ENCODE measurements around the gene SLC2A9. TPM values are rescaled to one million over a fixed set of nuclear protein-coding genes. Genes with fewer than 3 reads are reported as not detected.

The SLC2A9 gene
- total RNA-seq, 1 donor from 2014 or later: 9.6 TPM

DNA sequence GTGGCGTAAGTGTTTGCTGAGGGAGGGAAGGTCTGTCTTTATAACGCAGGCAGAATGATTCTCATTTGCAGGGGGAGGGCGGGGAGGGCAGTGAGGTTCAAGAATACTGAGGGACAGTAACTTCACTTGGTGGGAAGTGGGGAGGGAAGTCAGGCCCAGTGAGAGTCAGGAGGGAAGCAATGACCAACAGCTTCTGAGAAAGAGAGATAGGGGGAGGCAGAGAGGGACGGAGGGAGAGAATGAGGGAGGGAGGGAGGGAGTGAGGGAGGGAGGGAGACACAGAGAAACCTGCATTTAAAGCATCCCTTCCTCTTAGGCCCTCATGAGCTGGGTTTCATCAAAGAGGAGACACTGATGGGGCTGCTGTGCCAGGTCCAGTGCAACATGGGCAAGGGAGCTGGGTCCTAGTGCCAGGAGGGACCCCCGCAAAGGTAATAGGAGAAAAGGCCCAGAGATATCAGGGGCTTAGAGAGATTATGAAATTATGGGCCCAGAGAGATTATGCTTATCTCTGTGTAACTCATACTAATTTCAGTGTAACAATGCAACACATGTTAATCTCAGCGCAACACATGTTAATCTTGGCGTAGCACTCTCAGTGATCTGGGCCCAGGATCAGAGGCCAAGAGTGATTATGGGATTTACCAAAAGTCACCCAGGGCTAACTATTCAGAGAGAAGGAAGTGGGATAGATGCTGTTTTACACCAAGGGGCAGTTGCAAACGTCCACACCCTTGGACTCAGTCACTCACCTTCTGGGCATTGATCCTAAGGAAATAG is 127.8 kb downstream of the SLC2A9 start:
- no peak for DNase-seq (ENCODE audit: missing footprints)
- intact Hi-C loops (cut with DNase I): no loop called here
- ATAC-seq: peak; percentile 61

DNA sequence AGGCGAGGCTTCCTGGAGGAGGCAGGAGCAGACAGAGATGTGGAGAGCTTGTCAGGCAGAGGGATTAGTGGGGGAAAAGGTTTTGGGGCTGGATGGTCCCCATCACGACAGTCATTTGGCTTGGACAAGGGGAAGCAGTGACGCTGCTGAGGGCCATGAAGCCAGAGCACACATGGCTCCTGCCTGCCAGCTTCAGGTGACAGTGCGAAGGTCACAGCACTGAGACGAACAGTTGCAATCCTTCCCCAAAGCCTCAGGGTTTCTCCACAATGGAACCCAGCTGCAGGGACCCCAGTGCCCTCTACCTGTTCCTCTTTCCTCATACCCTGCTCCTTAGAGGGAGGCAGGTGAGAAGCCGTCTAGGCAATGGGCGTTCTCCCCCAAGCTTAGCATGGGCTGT is 129.6 kb downstream of the SLC2A9 start:
- no peak for DNase-seq (ENCODE audit: missing footprints)

DNA sequence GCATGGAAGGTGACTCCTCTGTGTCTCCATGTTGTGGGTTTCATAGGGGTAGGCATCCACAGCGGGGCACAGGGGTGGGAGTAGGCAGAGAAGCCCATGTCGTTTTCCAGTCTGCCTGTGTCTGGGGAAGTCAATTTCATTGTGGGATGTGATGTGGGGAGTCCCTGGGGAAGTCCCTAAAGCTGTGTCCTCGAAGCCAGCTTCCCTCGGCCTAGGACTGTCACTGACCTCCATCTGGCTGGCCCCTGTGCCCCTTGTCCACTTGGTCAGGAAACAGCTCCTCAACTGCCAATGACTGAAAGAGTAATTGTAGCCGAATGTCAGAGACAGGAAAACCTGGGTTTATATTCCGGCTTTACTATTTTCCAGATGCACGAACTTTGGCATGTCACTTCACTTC is 130.2 kb downstream of the SLC2A9 start:
- DNase-seq (ENCODE audit: missing footprints) (no peak), ATAC-seq (no peak)
- intact Hi-C loops (cut with DNase I): no loop called here

More for the DNA sequence above, 129.6 kb downstream of the SLC2A9 start:
- no peak for ATAC-seq
- intact Hi-C loops (cut with DNase I): no loop called here

DNA sequence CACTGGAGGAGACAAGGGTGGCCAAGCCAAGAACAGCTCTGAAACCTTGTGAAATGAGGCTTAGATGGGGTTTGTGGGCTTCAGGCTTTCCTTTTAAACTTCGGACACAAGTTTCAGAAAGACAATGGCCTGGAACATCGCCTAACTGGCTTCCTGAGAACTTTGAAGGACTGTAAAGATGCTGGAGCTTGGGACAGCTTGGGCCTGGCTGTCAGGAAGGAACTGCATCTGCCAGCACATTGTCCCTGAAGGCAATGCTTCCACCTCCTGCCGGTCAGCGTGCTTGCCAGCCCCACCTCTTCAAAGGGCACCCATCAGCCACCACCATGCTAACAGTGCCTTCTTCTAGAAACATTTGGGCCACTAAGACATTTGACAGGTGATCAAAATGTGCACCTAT is 132.0 kb downstream of the SLC2A9 start:
- DNase-seq (ENCODE audit: missing footprints) (no peak), ATAC-seq (no peak)
- intact Hi-C loops (cut with DNase I): no loop called here

DNA sequence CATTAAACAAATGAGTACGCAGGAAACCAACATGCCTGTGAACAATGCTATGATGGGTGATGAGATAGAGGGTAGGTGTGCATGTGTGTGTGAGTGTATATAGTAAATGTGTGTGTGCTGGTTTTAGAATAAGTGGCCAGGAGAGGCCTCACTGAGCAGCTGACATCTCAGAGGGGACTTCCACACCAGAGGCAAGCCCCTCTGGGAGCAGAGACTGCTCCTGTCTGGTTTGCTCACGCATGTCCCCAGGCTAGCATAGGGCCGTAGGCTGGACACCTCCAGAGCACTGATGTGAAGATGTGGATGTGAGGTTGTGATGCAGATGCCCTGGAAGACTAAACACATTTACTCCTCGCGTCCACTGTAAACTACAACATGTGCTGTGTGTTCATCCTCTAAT is 135.3 kb downstream of the SLC2A9 start:
- intact Hi-C loops (cut with DNase I): no loop called here
- ATAC-seq: no peak
- DNase-seq (ENCODE audit: missing footprints): no peak

DNA sequence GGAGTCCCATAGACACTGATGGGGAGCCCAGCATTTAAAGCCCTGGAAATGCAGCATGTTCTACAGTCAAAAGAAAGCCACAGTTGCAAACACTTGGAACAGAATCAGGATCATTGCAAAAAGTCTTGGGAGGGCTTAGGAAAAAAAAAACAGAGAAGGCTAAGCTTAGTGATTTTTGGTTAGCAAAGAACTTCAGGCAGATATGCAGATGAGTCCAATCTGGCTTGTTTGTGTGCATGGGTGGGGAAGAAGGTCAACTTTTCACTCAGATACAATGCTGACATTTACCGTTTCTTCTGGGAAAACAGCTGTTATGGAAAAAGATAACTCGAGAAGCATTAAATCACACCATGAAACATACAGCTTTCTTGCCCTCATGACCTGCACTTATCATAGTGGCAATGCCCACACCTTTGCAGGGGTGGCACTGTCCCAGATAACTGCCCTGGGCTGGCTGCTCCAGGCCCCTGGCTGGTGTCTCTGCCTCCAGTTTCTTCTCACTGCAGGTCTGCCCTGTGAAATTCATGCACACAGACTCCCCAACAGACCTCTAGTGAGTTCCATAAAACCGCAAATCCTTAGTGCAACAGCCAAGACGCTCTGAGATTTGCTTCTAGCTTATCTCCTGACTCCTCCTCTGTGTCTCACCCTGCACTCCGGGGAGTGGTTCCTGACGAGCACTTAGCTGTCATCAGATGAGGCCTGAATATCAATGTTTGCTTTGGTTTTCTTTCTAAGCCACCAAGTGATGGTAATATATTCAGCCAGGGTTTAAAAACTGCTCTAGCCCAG is 140.7 kb downstream of the SLC2A9 start:
- intact Hi-C loops (cut with DNase I): no loop called here
- DNase-seq (ENCODE audit: missing footprints) (no peak), ATAC-seq (peak; percentile 86)

DNA sequence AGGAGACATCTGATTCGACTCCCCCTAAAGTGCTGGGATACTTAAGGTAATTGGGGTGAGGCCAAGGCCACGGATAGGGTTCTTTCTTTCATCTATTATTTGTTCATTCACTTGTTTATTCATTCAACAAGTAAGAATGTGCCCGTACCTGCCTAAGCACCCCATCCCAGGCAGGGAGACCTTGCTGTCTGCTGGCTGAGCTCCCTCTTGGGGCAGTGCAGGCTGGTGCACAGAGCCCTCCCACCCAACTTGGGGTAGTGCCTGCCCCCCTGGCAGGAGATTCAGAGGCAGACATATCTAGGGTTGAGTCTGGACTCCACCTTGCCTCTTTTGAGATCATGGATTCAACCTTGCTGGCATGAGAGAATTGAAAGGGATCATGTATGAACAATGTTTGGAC is 144.2 kb downstream of the SLC2A9 start:
- intact Hi-C loops (cut with DNase I): no loop called here
- ATAC-seq: no peak
- no peak for DNase-seq (ENCODE audit: missing footprints)

DNA sequence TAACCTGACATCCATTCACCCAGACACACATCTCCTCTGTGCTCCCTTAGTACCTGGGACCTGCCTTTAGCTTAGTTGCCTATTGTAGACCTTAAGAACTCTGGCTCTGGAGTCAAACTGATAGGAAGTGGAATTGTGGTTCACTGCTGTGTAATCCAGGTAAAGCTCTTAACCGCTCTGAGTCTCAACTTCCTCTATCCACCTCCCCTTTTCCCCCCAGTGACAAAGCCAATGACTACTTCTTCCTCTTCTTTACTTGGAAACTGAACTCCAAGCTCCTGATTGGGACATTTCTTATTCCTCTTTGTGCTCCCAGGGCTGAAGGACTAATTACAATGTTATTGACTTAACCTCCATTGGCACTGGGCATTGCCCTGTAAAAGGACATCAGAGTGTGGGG is 145.8 kb downstream of the SLC2A9 start:
- intact Hi-C loops (cut with DNase I): no loop called here
- no peak for DNase-seq (ENCODE audit: missing footprints)
- ATAC-seq: no peak

DNA sequence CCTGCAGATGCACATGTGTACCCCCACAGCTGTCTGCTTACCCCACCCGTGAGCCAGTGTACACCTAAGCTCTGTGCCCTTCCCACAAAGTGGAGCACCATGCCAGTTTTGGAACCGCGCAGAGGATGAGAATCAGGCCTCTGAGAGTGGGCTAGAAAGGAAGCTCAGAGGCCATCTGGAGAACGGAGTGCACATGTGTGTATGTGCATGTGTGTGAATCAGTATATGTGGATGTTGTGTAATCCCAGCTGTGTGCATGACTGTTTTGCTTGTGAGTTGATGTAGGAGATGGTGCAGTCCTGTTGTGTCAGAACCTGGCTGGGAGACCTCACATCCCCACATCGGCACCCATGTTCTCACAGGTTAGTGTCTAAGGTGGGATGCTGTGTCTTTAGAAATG is 146.9 kb downstream of the SLC2A9 start:
- intact Hi-C loops (cut with DNase I): no loop called here
- DNase-seq (ENCODE audit: missing footprints): no peak
- no peak for ATAC-seq

DNA sequence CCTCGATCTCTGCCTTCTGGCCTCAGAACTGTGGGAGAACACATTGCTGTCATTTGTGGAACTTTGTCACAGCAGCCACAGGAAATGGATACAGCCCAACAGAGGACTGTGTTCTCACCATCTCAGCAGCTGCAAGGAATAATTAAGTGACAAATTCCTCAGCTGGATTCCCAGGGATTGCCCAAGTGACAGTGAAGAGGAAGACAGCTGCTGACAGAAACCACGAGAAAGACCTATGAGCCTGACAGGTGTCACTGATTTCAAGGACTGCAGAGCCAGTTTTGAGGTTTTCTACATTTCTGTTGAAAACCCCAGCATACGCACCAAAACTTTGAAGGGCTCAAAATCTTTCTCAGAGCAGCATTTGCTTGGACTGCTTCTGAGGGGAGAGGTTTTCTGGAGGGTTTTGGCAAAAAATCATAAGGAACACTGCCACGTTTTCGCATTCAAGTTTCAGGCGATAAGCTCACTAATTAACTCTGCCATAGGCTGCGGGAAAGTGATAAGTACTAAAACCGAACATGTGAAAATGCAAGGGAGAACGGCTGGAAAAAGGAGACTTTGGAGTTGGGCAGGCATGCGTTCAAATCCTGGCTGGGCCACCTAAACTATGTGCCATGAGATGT is 151.0 kb downstream of the SLC2A9 start:
- intact Hi-C loops (cut with DNase I): no loop called here
- DNase-seq (ENCODE audit: missing footprints) (no peak), ATAC-seq (no peak)

DNA sequence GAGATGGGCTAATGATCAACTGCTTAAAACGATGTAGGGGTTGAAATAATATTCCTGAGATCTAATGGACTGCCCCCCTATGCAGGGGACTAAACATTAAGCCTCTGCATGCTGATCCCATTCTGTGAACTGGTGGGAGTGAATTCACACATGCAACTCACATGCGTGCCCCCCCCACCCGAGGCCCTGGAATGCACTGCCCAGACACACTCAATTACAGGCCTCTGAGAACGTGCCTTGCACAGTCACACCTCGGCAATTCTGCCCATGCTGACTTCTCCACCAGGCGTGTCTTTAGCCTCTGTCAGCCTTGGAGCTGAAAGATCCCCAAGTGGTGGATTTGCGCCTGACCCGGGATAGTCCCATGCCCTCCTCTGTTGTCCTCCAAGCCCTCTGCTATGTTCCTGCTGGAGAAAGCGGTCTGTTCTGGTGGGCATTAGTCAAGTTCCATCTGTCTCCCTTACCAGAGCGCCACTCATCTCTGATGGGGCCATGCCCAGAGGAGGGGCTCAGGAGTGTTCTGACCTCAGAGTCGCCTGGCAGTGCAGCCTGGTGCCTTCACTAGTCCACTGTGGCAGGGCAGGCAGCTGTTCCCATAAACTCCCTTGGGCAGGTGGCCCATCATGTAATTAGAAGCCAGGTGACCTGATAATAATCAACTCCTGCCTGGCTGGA is 153.4 kb downstream of the SLC2A9 start:
- intact Hi-C loops (cut with DNase I): no loop called here
- ATAC-seq (no peak), DNase-seq (ENCODE audit: missing footprints) (no peak)

DNA sequence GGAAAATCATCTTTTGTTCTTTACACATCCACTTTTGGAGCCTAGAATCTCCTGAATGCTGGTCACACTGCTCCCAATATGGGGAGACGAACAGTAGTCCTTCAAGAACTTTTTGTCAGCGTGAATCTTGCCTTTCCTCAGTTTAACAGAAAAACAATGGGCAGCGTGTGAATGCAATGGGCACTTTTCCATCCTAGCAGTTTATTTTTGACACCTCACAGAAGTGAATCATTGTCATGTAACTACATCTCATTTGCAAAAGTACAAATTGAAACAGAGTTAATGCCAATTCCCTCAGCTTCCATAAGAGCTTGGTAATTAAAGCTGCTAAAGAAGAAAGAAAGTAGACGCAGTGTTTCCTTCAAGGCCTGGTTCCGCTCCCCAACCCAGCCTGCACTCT is 154.4 kb downstream of the SLC2A9 start:
- intact Hi-C loops (cut with DNase I): no loop called here
- no peak for ATAC-seq
- DNase-seq (ENCODE audit: missing footprints): no peak

DNA sequence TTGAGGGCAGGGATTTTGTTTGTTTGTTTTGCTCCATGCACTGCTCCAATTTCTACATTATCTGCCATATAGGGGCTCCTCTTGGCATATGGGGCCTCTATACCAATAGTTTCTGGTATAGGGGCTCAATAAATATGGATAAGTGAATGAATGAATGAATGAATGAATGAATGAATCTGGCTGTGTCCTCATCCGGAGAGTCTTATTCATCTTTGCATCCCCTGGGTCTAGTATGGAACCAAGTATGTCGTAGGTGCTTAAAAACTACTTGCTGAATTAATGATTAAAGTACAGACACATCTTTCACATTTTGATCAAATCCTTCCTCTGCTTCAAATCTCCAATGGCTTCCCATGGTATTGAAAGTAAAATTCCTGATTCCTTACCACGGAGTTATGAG is 159.7 kb downstream of the SLC2A9 start:
- intact Hi-C loops (cut with DNase I): no loop called here
- no peak for ATAC-seq

DNA sequence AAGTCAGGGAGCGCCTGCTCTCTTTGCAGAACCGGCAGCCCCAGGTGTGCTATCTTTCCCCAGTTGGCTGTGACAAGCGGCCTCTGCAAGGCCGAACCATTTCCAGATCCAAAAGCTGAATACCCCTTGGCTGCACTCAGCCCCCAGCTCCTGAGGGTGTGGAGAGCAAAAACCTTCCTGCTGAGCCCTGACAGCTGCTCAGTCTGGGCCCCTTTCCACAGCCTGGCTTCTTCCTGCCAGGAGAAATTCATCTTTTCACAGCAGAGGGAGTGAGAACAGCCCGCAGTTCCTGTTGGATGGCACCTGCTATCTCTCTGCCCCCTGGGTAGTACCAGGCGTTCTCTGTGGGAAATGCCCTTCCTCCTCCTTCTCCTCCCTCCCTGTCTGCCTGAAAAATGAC is 161.5 kb downstream of the SLC2A9 start:
- DNase-seq (ENCODE audit: missing footprints): no peak
- intact Hi-C loops (cut with DNase I): no loop called here
- ATAC-seq: no peak

More for the DNA sequence above, 159.7 kb downstream of the SLC2A9 start:
- no peak for DNase-seq (ENCODE audit: missing footprints)

DNA sequence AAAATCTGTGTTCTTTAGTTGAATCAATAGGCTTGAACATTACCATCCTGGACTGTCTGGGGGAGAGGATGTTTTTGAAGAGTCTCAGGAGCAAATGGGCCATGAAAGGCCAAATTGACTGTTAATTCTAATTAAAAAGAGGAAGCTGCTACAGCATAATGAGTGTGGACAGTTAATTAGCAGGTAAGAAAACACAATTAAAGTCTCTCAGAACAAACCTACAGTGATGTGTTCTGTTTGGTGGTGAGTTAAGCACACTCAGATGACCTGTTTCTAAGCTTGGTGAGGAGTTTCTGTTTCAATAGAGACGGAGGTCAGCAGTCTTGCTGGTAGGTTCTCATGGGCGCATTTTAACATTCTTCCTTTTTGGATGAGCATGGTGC is 171.8 kb downstream of the SLC2A9 start:
- intact Hi-C loops (cut with DNase I): no loop called here
- no peak for DNase-seq (ENCODE audit: missing footprints)
- ATAC-seq: no peak

DNA sequence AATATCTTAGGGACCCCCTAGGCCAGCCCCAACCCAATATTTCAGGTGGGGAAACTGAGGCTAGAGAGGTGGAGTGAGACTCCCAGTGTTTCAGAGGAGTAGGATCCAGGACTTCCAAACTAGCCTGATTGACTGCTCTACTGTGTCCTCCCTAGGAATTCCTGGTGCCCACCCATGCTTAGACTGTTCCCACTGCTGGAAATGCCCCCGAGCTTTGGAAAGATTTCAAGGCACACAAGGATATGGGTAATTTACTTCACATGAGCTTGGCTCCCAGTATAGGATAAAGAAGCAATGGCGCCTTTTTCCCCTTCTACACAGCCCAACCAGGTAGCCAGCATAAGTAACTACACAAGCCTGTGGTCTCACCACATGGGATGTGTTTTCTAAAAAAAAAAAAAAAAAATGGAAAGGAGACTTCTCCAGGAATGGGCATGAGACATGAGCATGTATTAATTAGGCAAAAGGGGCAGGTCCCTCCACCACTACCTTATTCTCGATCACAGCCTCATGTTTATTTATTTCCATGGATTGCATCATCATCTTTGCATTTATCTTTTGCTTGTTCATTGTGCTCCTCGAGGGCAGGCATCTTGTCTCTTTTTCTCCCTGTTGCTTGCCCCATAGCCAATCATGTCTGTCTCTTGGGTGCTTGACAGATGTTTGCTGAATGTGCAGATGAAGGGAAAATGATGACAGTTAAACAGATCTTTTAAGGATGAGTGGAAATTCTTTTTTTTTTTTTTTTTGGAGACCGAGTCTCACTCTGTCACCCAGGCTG is 173.1 kb downstream of the SLC2A9 start:
- DNase-seq (ENCODE audit: missing footprints) (no peak), ATAC-seq (no peak)
- intact Hi-C loops (cut with DNase I): no loop called here

DNA sequence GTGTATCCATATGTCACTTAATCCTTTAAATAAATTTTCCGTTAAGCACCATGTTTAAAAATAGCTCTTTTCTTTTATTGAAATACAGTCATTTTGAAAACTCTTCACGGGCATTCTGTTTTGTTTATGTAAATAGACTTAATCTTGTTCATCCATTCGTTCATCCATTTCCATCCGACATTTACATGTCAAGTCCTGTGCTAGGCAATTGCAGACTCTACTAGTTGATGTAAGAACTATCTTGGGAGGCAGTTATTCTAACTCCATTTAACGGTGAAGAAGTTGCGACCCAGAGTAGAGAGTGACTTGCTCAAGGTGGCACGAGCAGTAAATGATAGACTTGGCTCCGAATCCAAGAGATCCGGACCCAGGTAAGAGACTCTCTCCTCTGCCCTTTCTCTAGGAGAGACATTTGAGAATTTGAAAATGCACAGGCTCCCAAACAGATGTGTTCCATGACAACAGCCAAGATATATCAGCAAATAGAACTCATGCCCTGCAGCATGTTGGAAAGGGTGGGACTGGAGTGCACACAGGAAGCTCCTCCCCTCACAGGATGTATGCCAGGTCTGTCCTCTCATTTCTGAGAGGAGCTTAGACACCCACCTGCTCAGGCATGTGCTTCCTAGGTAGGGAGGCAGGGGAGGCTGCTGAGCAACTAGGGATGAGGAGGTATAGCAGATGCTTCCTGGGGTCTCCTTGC is 175.4 kb downstream of the SLC2A9 start:
- DNase-seq (ENCODE audit: missing footprints) (no peak), ATAC-seq (no peak)
- intact Hi-C loops (cut with DNase I): no loop called here

DNA sequence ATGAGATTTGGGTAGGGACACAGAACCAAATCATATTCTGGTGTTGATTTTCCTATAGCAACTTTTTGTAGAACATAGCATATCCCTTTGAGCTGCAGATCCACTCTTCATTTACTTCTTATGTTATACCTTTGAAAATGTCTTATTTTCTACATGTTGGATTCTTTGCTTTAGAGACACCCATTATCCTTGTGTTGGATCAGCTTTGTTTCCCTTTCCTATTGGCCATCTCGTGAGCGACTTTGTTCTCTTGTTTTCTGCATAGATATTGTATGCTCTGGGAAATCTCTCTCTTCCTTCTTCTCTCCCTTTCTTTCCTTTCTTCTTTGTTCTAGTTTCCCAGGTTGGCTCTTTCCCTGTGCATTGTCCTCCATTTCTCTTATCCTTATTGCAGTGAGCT is 180.2 kb downstream of the SLC2A9 start:
- intact Hi-C loops (cut with DNase I): no loop called here
- no peak for DNase-seq (ENCODE audit: missing footprints)
- ATAC-seq: no peak
